Cardiac atrium fibroblast (primary cell): ENCODE data around the gene SOX12. TPM values are rescaled to one million over a fixed set of nuclear protein-coding genes. Genes with fewer than 3 reads are reported as not detected.

Experiments used
- total RNA-seq: library from RNA; depleted of rRNA; stranded (reverse); fragments of >200 nt; gene quantifications from 2 replicates; pipeline ENCODE4 v1.2.3, GENCODE V29; 2015

The SOX12 gene
- total RNA-seq, result 10.0 and 12.8 TPM in 2 replicates

GRCh38 chr20:325045-325888, at the start of gene SOX12:
SOX12 (plus strand) TSS chr20:325552; CDS start chr20:325925, 373 bp downstream.

GRCh38 chr20:290084-290831, 35.1 kb upstream of the SOX12 start, which contains the start of gene C20orf96:
C20orf96 (minus strand) TSS chr20:290750; CDS start chr20:290610, 140 bp downstream.

GRCh38 chr20:297098-297924, 28.0 kb upstream of the SOX12 start, which contains the start of gene ZCCHC3:
ZCCHC3 (plus strand) TSS chr20:297570; CDS start chr20:297587, 17 bp downstream.

GRCh38 chr20:346640-347316, 21.4 kb downstream of the SOX12 start, which contains the start of gene NRSN2:
NRSN2 (plus strand) TSS chr20:347111; CDS start chr20:349644, 2,533 bp downstream.

Other genes starting within 250 kb of the SOX12 start
- not detected in 2 replicates for gene DEFB125, start 237.9 kb upstream of the SOX12 start, total RNA-seq
- gene DEFB126, start 183.0 kb upstream of the SOX12 start, total RNA-seq, result not detected in 2 replicates
- not detected in 2 replicates for gene DEFB127, start 168.1 kb upstream of the SOX12 start, total RNA-seq
- not detected in 2 replicates for gene DEFB128, start 135.8 kb upstream of the SOX12 start, total RNA-seq
- not detected in 2 replicates for gene DEFB129, start 98.3 kb upstream of the SOX12 start, total RNA-seq
- not detected in 2 replicates for gene DEFB132, start 67.8 kb upstream of the SOX12 start, total RNA-seq
- gene C20orf96, start 34.8 kb upstream of the SOX12 start, total RNA-seq, result 0.16 and 0.72 TPM in 2 replicates
- 18.0 and 18.8 TPM in 2 replicates for gene ZCCHC3, start 28.0 kb upstream of the SOX12 start, total RNA-seq
- 39.9 and 48.6 TPM in 2 replicates for gene NRSN2, start 21.6 kb downstream of the SOX12 start, total RNA-seq
- gene TRIB3, start 55.2 kb downstream of the SOX12 start, total RNA-seq, result 61.6 and 73.7 TPM in 2 replicates
- gene RBCK1, start 82.7 kb downstream of the SOX12 start, total RNA-seq, result 106 and 111 TPM in 2 replicates
- gene TBC1D20, start 137.0 kb downstream of the SOX12 start, total RNA-seq, result 32.7 and 46.8 TPM in 2 replicates
- 75.8 and 93.0 TPM in 2 replicates for gene CSNK2A1, start 218.2 kb downstream of the SOX12 start, total RNA-seq